Trophoblast cell (in vitro differentiated cells and primary cell): ENCODE measurements around the gene KCNJ18.
"Not testable (repeated sequence)": the region's sequence is repeated elsewhere in the genome, so short reads cannot be mapped to it uniquely, and the experiment has no call there.

ENCODE experiments used
- DNase-seq, 2 donors: peaks; one replicate each; pipeline ENCODE4 v3.0.0-alpha.2; 2016
- H2AFZ ChIP-seq: 2 replicates; pipeline ENCODE4 v1.6.1; 2013; ENCODE audit warnings: low read length, moderate library complexity, mild to moderate bottlenecking; ENCODE audit not compliant: insufficient read depth, poor library complexity
- H2AK5ac ChIP-seq: 2 replicates; pipeline ENCODE4 v1.6.1; 2013; ENCODE audit warnings: mild to moderate bottlenecking, low read length
- H2BK120ac ChIP-seq: 2 replicates; pipeline ENCODE4 v1.6.1; 2013; ENCODE audit warnings: low read length, mild to moderate bottlenecking, moderate library complexity; ENCODE audit not compliant: insufficient read depth, poor library complexity
- H2BK12ac ChIP-seq: 2 replicates; pipeline ENCODE4 v1.6.1; 2013; ENCODE audit warnings: mild to moderate bottlenecking, low read length, moderate library complexity
- H2BK5ac ChIP-seq: 2 replicates; pipeline ENCODE4 v1.6.1; 2013; ENCODE audit warnings: low read length, low read depth, moderate library complexity, mild to moderate bottlenecking; ENCODE audit not compliant: poor library complexity
- H3K14ac ChIP-seq: 2 replicates; pipeline ENCODE4 v1.6.1; 2013; ENCODE audit warnings: mild to moderate bottlenecking, low read length
- H3K18ac ChIP-seq: 2 replicates; pipeline ENCODE4 v1.6.1; 2013; ENCODE audit warnings: mild to moderate bottlenecking, low read length
- H3K23ac ChIP-seq: 2 replicates; pipeline ENCODE4 v1.6.1; 2013; ENCODE audit warnings: low read length
- H3K27ac ChIP-seq: 2 replicates; pipeline ENCODE4 v1.5.1; 2013; ENCODE audit warnings: low read depth, mild to moderate bottlenecking, inconsistent platforms, low read length, moderate library complexity
- H3K27me3 ChIP-seq: 2 replicates; pipeline ENCODE4 v1.6.1; 2013; ENCODE audit warnings: inconsistent platforms, mild to moderate bottlenecking, low read length, moderate library complexity; ENCODE audit not compliant: insufficient read depth
- H3K36me3 ChIP-seq, 2 experiments: 1 replicate in 1 of 2; 2 replicates in 1 of 2; pipeline ENCODE4 v1.6.1; 2013; ENCODE audit warnings: low read length in 2 of 2, mild to moderate bottlenecking in 2 of 2, moderate library complexity in 1 of 2; ENCODE audit not compliant: insufficient read depth in 2 of 2, control insufficient read depth in 1 of 2
- H3K4ac ChIP-seq: 2 replicates; pipeline ENCODE4 v1.6.1; 2013; ENCODE audit warnings: low read depth, mild to moderate bottlenecking, low read length, moderate library complexity
- H3K4me1 ChIP-seq, 2 experiments: 1 replicate in 1 of 2; 2 replicates in 1 of 2; pipeline ENCODE4 v1.6.1; 2013; ENCODE audit warnings: low read length in 2 of 2, mild to moderate bottlenecking in 2 of 2, moderate library complexity in 1 of 2; ENCODE audit not compliant: insufficient read depth in 2 of 2, control insufficient read depth in 1 of 2
- H3K4me2 ChIP-seq: 2 replicates; pipeline ENCODE4 v1.6.1; 2013; ENCODE audit warnings: inconsistent platforms, mild to moderate bottlenecking, low read length, moderate library complexity
- H3K4me3 ChIP-seq: 2 replicates; pipeline ENCODE4 v1.5.1; 2013; ENCODE audit warnings: mild to moderate bottlenecking, low read depth, low read length, inconsistent platforms
- H3K79me1 ChIP-seq: one replicate; pipeline ENCODE4 v1.6.1; 2013; ENCODE audit warnings: low read length
- H3K79me2 ChIP-seq: 2 replicates; pipeline ENCODE4 v1.6.1; 2013; ENCODE audit warnings: low read length, mild to moderate bottlenecking; ENCODE audit not compliant: control insufficient read depth, insufficient read depth, poor library complexity
- H3K9ac ChIP-seq: 2 replicates; pipeline ENCODE4 v1.6.1; 2013; ENCODE audit warnings: mild to moderate bottlenecking, low read length
- H3K9me3 ChIP-seq: 2 replicates; pipeline ENCODE4 v1.6.1; 2013; ENCODE audit warnings: low read depth, mild to moderate bottlenecking, control low read depth, inconsistent platforms, low read length; ENCODE audit not compliant: insufficient read depth
- H4K12ac ChIP-seq: 2 replicates; pipeline ENCODE4 v1.6.1; 2013; ENCODE audit warnings: low read depth, mild to moderate bottlenecking, low read length, moderate library complexity
- H4K8ac ChIP-seq: 2 replicates; pipeline ENCODE4 v1.6.1; 2013; ENCODE audit warnings: low read depth, mild to moderate bottlenecking, low read length, moderate library complexity
- H4K91ac ChIP-seq: one replicate; pipeline ENCODE4 v1.6.1; 2013; ENCODE audit warnings: low read depth, mild to moderate bottlenecking, low read length, moderate library complexity
- WGBS: extraction: QIAGEN DNeasy Blood & Tissue Kit; methylation state at CpG from one replicate; pipeline ENCODE4 v1.1.7; 2013; ENCODE audit warnings: missing lambda C conversion rate; ENCODE audit not compliant: insufficient read length, insufficient coverage; ENCODE audit errors: extremely low coverage; 5-methylcytosine and 5-hydroxymethylcytosine counted together

KCNJ18 gene

GRCh38 chr17:21669616-21670360, 22.5 kb upstream of the KCNJ18 start:
- H4K12ac ChIP-seq, H3K4me3 ChIP-seq, H3K4ac ChIP-seq, H3K4me2 ChIP-seq, H2BK120ac ChIP-seq, H3K23ac ChIP-seq, H2BK12ac ChIP-seq, H2AFZ ChIP-seq, H3K18ac ChIP-seq, H3K79me2 ChIP-seq, DNase-seq, H3K9ac ChIP-seq, H3K14ac ChIP-seq, H4K91ac ChIP-seq, H3K27ac ChIP-seq, H3K36me3 ChIP-seq, H3K27me3 ChIP-seq, H2BK5ac ChIP-seq, H3K79me1 ChIP-seq, H3K4me1 ChIP-seq, H4K8ac ChIP-seq, H2AK5ac ChIP-seq: not testable (repeated sequence)
- WGBS = no CpG with 5 or more reads among the region's 10 CpGs
- H3K9me3 ChIP-seq = peaks cover 51% of the 10 kb centered on the region

GRCh38 chr17:21670361-21671155, 21.8 kb upstream of the KCNJ18 start:
- H3K9ac ChIP-seq, H4K91ac ChIP-seq, H3K79me1 ChIP-seq, H3K4me2 ChIP-seq, H3K79me2 ChIP-seq, H2AFZ ChIP-seq, H3K18ac ChIP-seq, H3K27me3 ChIP-seq, H3K36me3 ChIP-seq, H3K4ac ChIP-seq, H2BK120ac ChIP-seq, H2AK5ac ChIP-seq, H2BK12ac ChIP-seq, H3K27ac ChIP-seq, H4K8ac ChIP-seq, H3K4me1 ChIP-seq, H3K23ac ChIP-seq, H3K14ac ChIP-seq, DNase-seq, H2BK5ac ChIP-seq, H4K12ac ChIP-seq, H3K4me3 ChIP-seq: not testable (repeated sequence)
- H3K9me3 ChIP-seq = peaks cover 58% of the 10 kb centered on the region
- WGBS = no CpG with 5 or more reads among the region's 8 CpGs

DNA sequence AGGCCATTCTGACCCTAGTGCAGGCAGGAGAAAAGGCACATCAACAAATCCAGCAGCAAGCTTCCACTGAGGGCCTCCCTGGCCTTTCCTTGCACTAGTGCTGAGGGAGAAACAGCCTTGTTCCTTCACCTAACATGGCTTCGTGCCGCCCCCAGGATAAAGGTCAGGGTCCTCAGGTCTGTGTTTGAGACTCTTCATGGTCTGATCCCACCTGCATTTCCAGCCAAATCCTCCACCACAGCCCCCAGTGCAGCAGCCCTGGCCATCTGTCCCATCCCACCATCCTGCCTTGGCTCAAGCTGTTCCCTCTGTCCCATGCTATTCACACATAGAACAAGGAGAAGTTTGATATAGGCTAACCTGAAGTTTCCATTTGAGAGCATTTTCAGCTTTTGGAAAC, 20.9 kb upstream of the KCNJ18 start:
- H3K79me1 ChIP-seq, H4K91ac ChIP-seq: not testable (repeated sequence)

GRCh38 chr17:21671871-21672270, 20.5 kb upstream of the KCNJ18 start:
- not testable (repeated sequence) for H3K27me3 ChIP-seq, H3K4me2 ChIP-seq, H2AFZ ChIP-seq, H3K36me3 ChIP-seq, DNase-seq, H3K14ac ChIP-seq, H4K12ac ChIP-seq, H3K79me2 ChIP-seq, H4K91ac ChIP-seq, H3K4ac ChIP-seq, H3K9ac ChIP-seq, H3K4me3 ChIP-seq, H2BK12ac ChIP-seq, H3K18ac ChIP-seq, H3K79me1 ChIP-seq, H3K4me1 ChIP-seq, H3K27ac ChIP-seq, H4K8ac ChIP-seq, H2BK5ac ChIP-seq, H2AK5ac ChIP-seq, H3K23ac ChIP-seq, H2BK120ac ChIP-seq
- WGBS = no CpG with 5 or more reads among the region's 4 CpGs
- peaks cover 63% of the 10 kb centered on the region for H3K9me3 ChIP-seq

More for the DNA sequence above, 20.9 kb upstream of the KCNJ18 start:
- not testable (repeated sequence) for H2AK5ac ChIP-seq, H3K4me1 ChIP-seq, H2BK5ac ChIP-seq, H3K18ac ChIP-seq, H3K4me2 ChIP-seq, H3K27ac ChIP-seq, H3K36me3 ChIP-seq, H3K4ac ChIP-seq, H2BK12ac ChIP-seq, H3K14ac ChIP-seq, H4K12ac ChIP-seq, H3K79me2 ChIP-seq, H3K9ac ChIP-seq, H2BK120ac ChIP-seq, DNase-seq, H2AFZ ChIP-seq, H3K4me3 ChIP-seq, H4K8ac ChIP-seq, H3K27me3 ChIP-seq, H3K23ac ChIP-seq
- peaks cover 61% of the 10 kb centered on the region for H3K9me3 ChIP-seq
- no CpG with 5 or more reads among the region's 2 CpGs for WGBS
